SIG-M5 treated with dmso at 0.1 percent for 504 hours (cell line): Measurements from ENCODE around the gene COP1.
A peak's percentile ranks its signal among the peaks of the same experiment; 100 is the strongest.
"Not testable (repeated sequence)": the region's sequence is repeated elsewhere in the genome, so short reads cannot be mapped to it uniquely, and the experiment has no call there.

Experiments
- DNase-seq: peaks from one replicate; lab custom pipeline; 2025; ENCODE audit not compliant: unreplicated experiment; lab: John Stamatoyannopoulos, UW

The COP1 gene

GRCh38 chr1:176206961-176207902 is at the start of gene COP1:
TSS of gene COP1 (minus strand) at chr1:176207286. CDS start at chr1:176206978, 308 bp downstream.
- peak; percentile 97 for DNase-seq

GRCh38 chr1:176252191-176252590 is 45.1 kb upstream of the COP1 start:
- no peak for DNase-seq

- DNase-seq = no peak
Observed at GRCh38 chr1:176244851-176245250, 37.8 kb upstream of the COP1 start.

- no peak for DNase-seq
Observed at GRCh38 chr1:176243746-176244145, 36.7 kb upstream of the COP1 start.

- peak; percentile 44 for DNase-seq
Observed at GRCh38 chr1:176241385-176242015, 34.4 kb upstream of the COP1 start.

GRCh38 chr1:176233657-176234056 is 26.6 kb upstream of the COP1 start:
- not testable (repeated sequence) for DNase-seq

- DNase-seq = no peak
Observed at GRCh38 chr1:176227579-176227978, 20.5 kb upstream of the COP1 start.

GRCh38 chr1:176225911-176226310 is 18.8 kb upstream of the COP1 start:
- DNase-seq = no peak

GRCh38 chr1:176225479-176225875 is 18.4 kb upstream of the COP1 start:
- DNase-seq = no peak

GRCh38 chr1:176222196-176222595 is 15.1 kb upstream of the COP1 start:
- DNase-seq = no peak

- no peak for DNase-seq
Observed at GRCh38 chr1:176220100-176220689, 13.1 kb upstream of the COP1 start.

GRCh38 chr1:176217461-176218099 is 10.5 kb upstream of the COP1 start:
- DNase-seq = no peak

- DNase-seq = no peak
Observed at GRCh38 chr1:176216031-176216430, 8.9 kb upstream of the COP1 start.

GRCh38 chr1:176211396-176212165 is 4.5 kb upstream of the COP1 start:
- DNase-seq = peak; percentile 84

GRCh38 chr1:176208034-176208433 is 948 bp upstream of the COP1 start:
- no peak for DNase-seq

- peak; percentile 58 for DNase-seq
Observed at GRCh38 chr1:176206006-176206960, 803 bp downstream of the COP1 start.

- DNase-seq = peak; percentile 77
Observed at GRCh38 chr1:176205332-176205914, 1.7 kb downstream of the COP1 start.

GRCh38 chr1:176204655-176205054 is 2.4 kb downstream of the COP1 start:
- DNase-seq = not testable (repeated sequence)

- no peak for DNase-seq
Observed at GRCh38 chr1:176203735-176204134, 3.4 kb downstream of the COP1 start.
